LNCaP clone FGC (cell line): Measurements from ENCODE around the gene CACNA2D3.
A peak's percentile ranks its signal among the peaks of the same experiment; 100 is the strongest.

Source experiments
- DNase-seq: peaks from one replicate; pipeline ENCODE4 v3.0.0-alpha.2; 2011; ENCODE audit warnings: low read depth
- H3K4me3 ChIP-seq: 2 replicates; pipeline ENCODE4 v1.5.1; 2011; ENCODE audit warnings: mild to moderate bottlenecking, low read depth, low read length, control low read depth
- TF ChIP-seq, protein P1 (sequence below): IDR thresholded peaks from 2 replicates; pipeline ENCODE4 v1.5.1; 2012; ENCODE audit warnings: mild to moderate bottlenecking; ENCODE audit not compliant: control insufficient read depth, insufficient read depth; ENCODE audit errors: extremely low read depth

Gene CACNA2D3

DNA sequence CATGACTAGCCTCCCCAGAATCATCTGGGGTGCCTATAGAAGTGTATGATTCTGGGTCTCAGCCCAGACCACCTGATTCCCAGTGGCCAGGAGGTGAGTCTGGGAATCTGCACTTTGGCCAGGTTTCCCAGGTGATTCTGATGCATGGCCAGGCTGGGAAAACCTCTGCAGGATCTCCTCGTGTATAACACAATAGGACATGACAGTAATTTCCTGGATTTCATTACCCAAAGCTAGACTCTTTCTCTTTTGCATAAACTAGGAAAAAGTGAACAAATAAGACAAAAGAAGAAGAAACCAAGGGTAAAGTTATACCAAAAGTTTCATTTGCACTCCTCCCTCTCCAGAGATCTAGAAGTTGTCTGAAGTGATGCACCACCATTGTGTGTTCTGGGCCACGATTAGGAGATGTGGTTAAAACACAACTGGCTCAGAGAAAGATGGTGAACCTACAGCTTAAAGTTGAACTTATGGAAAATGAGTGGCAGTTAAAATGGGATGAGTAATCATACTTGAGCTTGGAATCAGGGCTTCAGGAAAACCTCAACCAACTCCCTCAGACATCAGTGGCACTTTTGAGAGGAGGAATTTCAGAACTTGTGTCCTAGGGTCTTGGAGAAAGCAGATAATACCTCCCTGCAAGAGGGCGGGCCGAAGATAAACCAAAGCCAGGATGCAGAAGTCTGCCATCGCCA is 914.7 kb downstream of the CACNA2D3 start:
- DNase-seq: no peak
- H3K4me3 ChIP-seq: no peak overlapping the region
- TF ChIP-seq, protein P1, sequence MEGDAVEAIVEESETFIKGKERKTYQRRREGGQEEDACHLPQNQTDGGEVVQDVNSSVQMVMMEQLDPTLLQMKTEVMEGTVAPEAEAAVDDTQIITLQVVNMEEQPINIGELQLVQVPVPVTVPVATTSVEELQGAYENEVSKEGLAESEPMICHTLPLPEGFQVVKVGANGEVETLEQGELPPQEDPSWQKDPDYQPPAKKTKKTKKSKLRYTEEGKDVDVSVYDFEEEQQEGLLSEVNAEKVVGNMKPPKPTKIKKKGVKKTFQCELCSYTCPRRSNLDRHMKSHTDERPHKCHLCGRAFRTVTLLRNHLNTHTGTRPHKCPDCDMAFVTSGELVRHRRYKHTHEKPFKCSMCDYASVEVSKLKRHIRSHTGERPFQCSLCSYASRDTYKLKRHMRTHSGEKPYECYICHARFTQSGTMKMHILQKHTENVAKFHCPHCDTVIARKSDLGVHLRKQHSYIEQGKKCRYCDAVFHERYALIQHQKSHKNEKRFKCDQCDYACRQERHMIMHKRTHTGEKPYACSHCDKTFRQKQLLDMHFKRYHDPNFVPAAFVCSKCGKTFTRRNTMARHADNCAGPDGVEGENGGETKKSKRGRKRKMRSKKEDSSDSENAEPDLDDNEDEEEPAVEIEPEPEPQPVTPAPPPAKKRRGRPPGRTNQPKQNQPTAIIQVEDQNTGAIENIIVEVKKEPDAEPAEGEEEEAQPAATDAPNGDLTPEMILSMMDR: no peak

DNA sequence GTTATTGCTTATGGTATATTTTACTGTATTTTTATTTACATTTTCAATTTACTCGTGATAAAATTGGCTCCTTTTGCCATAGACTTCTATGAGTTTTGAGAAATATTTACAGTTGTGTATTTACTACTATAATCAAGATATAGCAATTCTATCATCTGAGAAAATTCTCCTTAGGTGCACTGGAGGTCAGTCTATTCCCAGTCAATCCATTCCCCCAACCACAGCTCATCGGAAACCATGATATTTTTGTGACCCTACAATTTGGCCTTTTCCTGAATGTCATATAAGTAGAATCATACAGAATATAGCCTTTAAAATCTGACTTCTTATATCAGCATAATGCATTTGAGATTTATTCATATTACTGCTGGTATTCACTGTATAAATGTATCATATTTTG is 920.2 kb downstream of the CACNA2D3 start:
- no peak for DNase-seq
- TF ChIP-seq, protein P1: peak; percentile 51

DNA sequence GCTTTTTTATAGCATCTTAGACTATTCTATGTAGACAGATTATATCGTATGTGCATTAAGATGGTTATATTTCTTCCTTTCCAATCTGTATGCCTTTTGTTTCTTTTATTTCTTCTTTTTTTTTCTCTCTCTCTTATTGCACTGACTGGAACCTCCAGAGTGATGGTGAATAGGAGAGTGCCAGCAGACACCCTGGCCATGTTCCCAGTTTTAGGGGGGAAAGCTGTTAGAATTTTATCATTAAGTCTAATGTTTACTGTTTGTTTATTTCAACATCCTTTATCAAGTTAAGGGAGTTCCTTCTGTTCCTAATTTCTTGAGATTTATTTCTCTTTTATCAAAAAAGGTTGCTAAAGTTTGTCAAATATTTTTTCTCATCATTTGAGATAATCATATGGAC is 922.1 kb downstream of the CACNA2D3 start:
- TF ChIP-seq, protein P1: no peak
- no peak for DNase-seq
- H3K4me3 ChIP-seq: no peak overlapping the region

More for the DNA sequence above, 920.2 kb downstream of the CACNA2D3 start:
- no peak overlapping the region for H3K4me3 ChIP-seq

DNA sequence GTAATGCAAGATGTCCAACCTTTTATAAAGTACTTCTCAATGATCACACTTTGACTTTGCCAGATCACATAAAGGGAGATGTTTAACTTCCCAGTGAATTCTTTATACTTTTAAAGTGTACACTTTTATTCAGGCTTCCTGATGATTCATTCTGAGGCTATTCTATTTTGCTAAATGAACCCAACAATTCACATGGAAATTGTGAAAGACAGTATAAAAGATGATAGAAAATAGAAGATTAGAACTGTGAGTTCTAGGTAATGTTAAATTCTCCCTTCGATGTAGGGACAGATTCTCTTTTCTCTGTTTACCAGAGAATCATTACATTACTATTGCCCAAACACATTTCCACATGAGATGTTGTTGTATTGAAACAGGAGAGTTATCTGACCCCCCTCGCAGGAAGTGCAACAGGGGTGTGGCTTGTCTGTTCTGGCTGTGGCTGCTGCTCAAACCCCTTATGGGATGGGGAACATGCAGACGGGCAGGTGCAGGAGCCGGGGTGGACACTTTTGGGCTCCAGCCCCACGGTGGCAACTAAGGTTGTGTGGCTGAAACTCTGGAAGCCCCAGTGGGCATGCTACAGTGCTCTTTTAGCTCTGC is 936.8 kb downstream of the CACNA2D3 start:
- no peak overlapping the region for H3K4me3 ChIP-seq
- TF ChIP-seq, protein P1: no peak
- no peak for DNase-seq

DNA sequence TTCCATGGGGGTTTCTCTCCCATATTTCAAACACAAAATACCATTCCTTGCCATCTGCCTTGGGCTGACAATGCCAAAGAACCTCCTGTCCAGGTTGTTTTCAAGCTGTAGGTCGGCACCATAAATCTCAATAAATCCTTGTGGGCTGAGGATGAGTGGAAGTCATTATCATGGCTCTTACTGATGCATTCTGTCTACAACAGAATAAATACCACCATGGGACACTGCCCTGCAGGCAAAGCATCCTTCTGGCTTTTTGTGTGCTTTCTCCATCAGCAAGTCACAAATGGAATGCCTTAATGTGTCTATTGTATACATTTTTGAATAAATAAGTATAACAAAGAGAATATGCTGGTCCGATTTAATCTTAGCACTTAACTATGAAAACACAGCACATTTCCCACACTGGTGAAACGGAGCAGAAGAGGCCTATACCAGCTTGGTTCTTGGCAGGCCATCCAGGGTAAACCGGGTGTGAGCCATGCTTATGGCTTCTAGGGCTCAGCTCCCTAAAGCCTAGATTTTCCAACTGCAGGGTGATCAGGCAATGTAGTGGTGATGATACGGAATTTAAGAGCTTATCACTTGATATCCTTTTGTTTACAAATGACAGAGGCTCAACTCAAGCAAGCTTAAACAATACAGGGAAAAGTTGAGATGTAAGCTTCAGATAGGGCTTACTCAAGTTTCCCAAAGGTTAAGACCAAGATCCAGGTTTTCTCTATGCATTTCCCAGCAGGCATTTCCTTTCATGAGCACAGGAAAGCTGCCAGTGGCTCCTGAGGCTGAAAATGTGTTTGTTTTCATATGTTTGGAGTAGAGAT is 938.8 kb downstream of the CACNA2D3 start:
- no peak for DNase-seq
- TF ChIP-seq, protein P1: no peak
- H3K4me3 ChIP-seq: no peak overlapping the region

DNA sequence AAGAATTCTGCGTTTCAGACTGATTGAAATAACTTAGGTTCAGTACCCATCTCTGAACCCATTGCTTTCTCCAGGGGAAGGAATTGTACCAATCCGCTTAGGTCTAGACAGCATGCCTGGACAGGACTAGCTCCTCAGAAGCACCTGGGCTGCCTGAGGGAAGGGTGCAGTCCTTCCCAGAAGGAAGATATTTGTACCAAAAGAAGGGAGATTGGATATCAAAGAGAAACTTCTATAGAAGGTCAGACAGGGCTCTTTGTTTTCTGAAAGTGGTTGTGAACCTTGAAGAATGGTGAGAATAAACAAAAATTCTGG is 939.3 kb downstream of the CACNA2D3 start:
- H3K4me3 ChIP-seq: no peak overlapping the region
- TF ChIP-seq, protein P1: no peak
- no peak for DNase-seq

DNA sequence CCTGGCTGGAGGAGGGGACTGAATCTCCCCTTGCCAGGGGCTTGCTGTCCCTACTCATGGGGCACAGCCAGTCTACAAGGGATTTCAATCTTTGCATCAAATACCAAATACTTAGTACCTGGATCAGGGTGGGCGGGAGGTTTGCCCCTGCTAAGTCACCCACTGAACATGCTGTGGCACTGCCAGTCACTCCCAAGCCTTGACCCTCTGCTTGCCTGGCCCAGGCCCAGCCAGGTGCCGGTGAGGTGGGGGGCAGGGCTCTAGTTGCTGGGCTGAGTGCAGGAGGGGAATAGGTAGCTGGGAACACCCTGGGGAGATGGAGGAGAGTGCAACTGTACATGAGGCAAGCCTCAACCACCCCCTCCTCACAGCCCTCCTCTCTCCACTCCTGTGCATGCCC is 941.8 kb downstream of the CACNA2D3 start:
- DNase-seq: no peak
- no peak overlapping the region for H3K4me3 ChIP-seq
- TF ChIP-seq, protein P1: no peak
